MM.1S (cell line): ENCODE data around the gene HYAL1.
"Not testable (repeated sequence)": the region's sequence is repeated elsewhere in the genome, so short reads cannot be mapped to it uniquely, and the experiment has no call there.

Source experiments
- EZH2 ChIP-seq: fragments of 300-600 bp; sonication (generic); optimal IDR thresholded peaks from 2 replicates; pipeline ENCODE3; 2017; ENCODE audit warnings: low read depth, mild to moderate bottlenecking, antibody characterized with exemption, low read length, mixed read lengths
- EZH2phosphoT487 ChIP-seq: fragments of 300-600 bp; sonication (generic); IDR thresholded peaks from 2 replicates; pipeline ENCODE4 v1.6.1; 2018; ENCODE audit warnings: antibody characterized with exemption, low read length
- TF ChIP-seq, protein P1 (sequence below): fragments of 300-600 bp; sonication (generic); IDR thresholded peaks from 2 replicates; pipeline ENCODE4 v1.5.1; 2016; ENCODE audit warnings: antibody characterized with exemption, low read length, mixed read lengths

DNA sequence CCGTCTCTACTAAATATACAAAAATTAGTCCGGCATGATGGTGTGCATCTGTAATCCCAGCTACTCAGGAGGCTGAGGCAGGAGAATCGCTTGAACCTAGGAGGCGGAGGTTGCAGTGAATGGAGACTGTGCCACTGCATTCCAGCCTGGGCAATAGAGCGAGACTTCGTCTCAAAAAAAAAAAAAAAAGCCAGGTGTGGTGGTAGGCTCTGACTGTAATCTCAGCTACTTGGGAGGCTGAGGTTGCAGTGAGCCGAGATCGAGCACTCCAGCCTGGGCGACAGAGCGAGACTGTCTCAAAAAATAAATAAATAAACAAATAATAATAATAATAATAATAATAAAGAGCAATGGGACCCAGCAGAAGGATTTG, 30.9 kb downstream of the HYAL1 start:
- TF ChIP-seq, protein P1, sequence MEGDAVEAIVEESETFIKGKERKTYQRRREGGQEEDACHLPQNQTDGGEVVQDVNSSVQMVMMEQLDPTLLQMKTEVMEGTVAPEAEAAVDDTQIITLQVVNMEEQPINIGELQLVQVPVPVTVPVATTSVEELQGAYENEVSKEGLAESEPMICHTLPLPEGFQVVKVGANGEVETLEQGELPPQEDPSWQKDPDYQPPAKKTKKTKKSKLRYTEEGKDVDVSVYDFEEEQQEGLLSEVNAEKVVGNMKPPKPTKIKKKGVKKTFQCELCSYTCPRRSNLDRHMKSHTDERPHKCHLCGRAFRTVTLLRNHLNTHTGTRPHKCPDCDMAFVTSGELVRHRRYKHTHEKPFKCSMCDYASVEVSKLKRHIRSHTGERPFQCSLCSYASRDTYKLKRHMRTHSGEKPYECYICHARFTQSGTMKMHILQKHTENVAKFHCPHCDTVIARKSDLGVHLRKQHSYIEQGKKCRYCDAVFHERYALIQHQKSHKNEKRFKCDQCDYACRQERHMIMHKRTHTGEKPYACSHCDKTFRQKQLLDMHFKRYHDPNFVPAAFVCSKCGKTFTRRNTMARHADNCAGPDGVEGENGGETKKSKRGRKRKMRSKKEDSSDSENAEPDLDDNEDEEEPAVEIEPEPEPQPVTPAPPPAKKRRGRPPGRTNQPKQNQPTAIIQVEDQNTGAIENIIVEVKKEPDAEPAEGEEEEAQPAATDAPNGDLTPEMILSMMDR = not testable (repeated sequence)
- not testable (repeated sequence) for TF ChIP-seq EZH2, EZH2phosphoT487
